SK-N-SH (cell line): Measurements from ENCODE around the gene YES1. TPM values are rescaled to one million over a fixed set of nuclear protein-coding genes. Genes with fewer than 3 reads are reported as not detected.

Experiments
- CTCF ChIA-PET: fragments of 300-600, 350-600 bp; formaldehyde crosslinking; extraction: SDS; loops from one replicate; lab custom pipeline; 2021; lab: Yijun Ruan, JAX
- POLR2A ChIA-PET: fragments of 350-600 bp; sonication (Branson Sonifier 250); formaldehyde crosslinking; extraction: SDS; loops from one replicate; lab custom pipeline; 2020; ENCODE audit warnings: antibody characterized with exemption, inconsistent platforms; lab: Yijun Ruan, JAX
- DNase-seq: peaks from one replicate; pipeline ENCODE4 v3.0.0; 2012
- H2AFZ ChIP-seq: fragments of 200-600 bp; sonication (generic); 2 replicates; pipeline ENCODE4 v1.8.1; 2016; ENCODE audit warnings: antibody characterized with exemption, mild to moderate bottlenecking, low read depth
- H3F3A ChIP-seq: fragments of 200-600 bp; sonication (generic); replicated peaks from 2 replicates; pipeline ENCODE3; 2016; ENCODE audit warnings: antibody characterized with exemption, mild to moderate bottlenecking; ENCODE audit not compliant: insufficient read depth
- H3K27ac ChIP-seq, 2 experiments: fragments of 200-500 bp in 1 of 2; fragments of 200-600 bp in 1 of 2; sonication (Bioruptor generic) in 1 of 2; sonication (generic), shearing (Covaris generic) in 1 of 2; 2 replicates each; pipeline versions ENCODE4 v1.5.1 to v1.6.1; 2014 to 2016; ENCODE audit warnings: low read depth in 2 of 2, inconsistent platforms in 1 of 2, low read length in 1 of 2, mild to moderate bottlenecking in 1 of 2, mixed read lengths in 1 of 2
- H3K27me3 ChIP-seq: fragments of 200-600 bp; sonication (generic), shearing (Covaris generic); 2 replicates; pipeline ENCODE4 v1.6.1; 2016; ENCODE audit warnings: mixed run types; ENCODE audit not compliant: insufficient read depth
- H3K36me3 ChIP-seq, 2 experiments: fragments of 200-500 bp in 1 of 2; fragments of 200-600 bp in 1 of 2; sonication (Bioruptor generic) in 1 of 2; sonication (generic) in 1 of 2; replicated peaks in 1 of 2; 2 replicates each; pipeline versions ENCODE3 to v1.5.1; 2014 to 2016; ENCODE audit warnings: low read length in 1 of 2, mild to moderate bottlenecking in 1 of 2; ENCODE audit not compliant: insufficient read depth in 2 of 2, control insufficient read depth in 1 of 2
- H3K4me1 ChIP-seq, 2 experiments: fragments of 200-500 bp in 1 of 2; fragments of 200-600 bp in 1 of 2; sonication (Bioruptor generic) in 1 of 2; sonication (generic), shearing (Covaris generic) in 1 of 2; 2 replicates each; pipeline versions ENCODE4 v1.5.1 to v1.6.1; 2014 to 2016; ENCODE audit warnings: low read depth in 1 of 2, low read length in 1 of 2, mixed run types in 1 of 2; ENCODE audit not compliant: insufficient read depth in 2 of 2, control insufficient read depth in 1 of 2
- H3K4me2 ChIP-seq: fragments of 200-600 bp; sonication (generic), shearing (Covaris generic); 2 replicates; pipeline ENCODE4 v1.6.1; 2017; ENCODE audit warnings: mixed run types
- H3K4me3 ChIP-seq, 2 experiments: fragments of 200-500 bp in 1 of 2; fragments of 200-600 bp in 1 of 2; sonication (Bioruptor generic) in 1 of 2; sonication (generic), shearing (Covaris generic) in 1 of 2; 2 replicates each; pipeline versions ENCODE4 v1.5.1 to v1.8.1; 2014 to 2016; ENCODE audit warnings: low read depth in 2 of 2, inconsistent platforms in 1 of 2, low read length in 1 of 2, mild to moderate bottlenecking in 1 of 2, mixed read lengths in 1 of 2, moderate library complexity in 1 of 2
- H3K79me2 ChIP-seq: fragments of 200-600 bp; sonication (generic); 2 replicates; pipeline ENCODE4 v1.8.1; 2017; ENCODE audit warnings: mild to moderate bottlenecking; ENCODE audit not compliant: insufficient read depth
- H3K9ac ChIP-seq: fragments of 200-600 bp; sonication (generic); 2 replicates; pipeline ENCODE4 v1.6.1; 2017; ENCODE audit warnings: mixed run types
- H3K9me2 ChIP-seq: fragments of 200-600 bp; sonication (generic); 2 replicates; pipeline ENCODE4 v1.6.1; 2017; ENCODE audit warnings: mixed run types
- H3K9me3 ChIP-seq: fragments of 200-600 bp; sonication (generic); 2 replicates; pipeline ENCODE4 v1.6.1; 2017; ENCODE audit warnings: mixed run types, mild to moderate bottlenecking, moderate library complexity
- H4K20me1 ChIP-seq: fragments of 200-600 bp; sonication (generic); 2 replicates; pipeline ENCODE4 v1.6.1; 2017; ENCODE audit warnings: mild to moderate bottlenecking, mixed run types; ENCODE audit not compliant: insufficient read depth
- CHD2 ChIP-seq: fragments of 150-350 bp; IDR thresholded peaks from 2 replicates; pipeline ENCODE4 v1.6.1; 2018; ENCODE audit warnings: low read length; ENCODE audit not compliant: partially characterized antibody
- ELF1 ChIP-seq: IDR thresholded peaks from 2 replicates; pipeline ENCODE4 v1.4.0; 2012
- EP300 ChIP-seq, 2 experiments: IDR thresholded peaks; 2 replicates each; pipeline versions ENCODE4 v1.4.0 to v1.6.1; 2012; ENCODE audit warnings: borderline replicate concordance in 1 of 2, low read depth in 1 of 2, low read length in 1 of 2
- EZH2phosphoT487 ChIP-seq: fragments of 200-600 bp; sonication (generic); IDR thresholded peaks from 2 replicates; pipeline ENCODE4 v1.6.1; 2017; ENCODE audit warnings: low read depth, mixed run types, mild to moderate bottlenecking, antibody characterized with exemption, moderate library complexity, borderline replicate concordance
- FOSL2 ChIP-seq: IDR thresholded peaks from 2 replicates; pipeline ENCODE4 v1.4.0; 2012; ENCODE audit warnings: low read depth, mild to moderate bottlenecking, moderate library complexity, borderline replicate concordance
- FOXJ3 ChIP-seq: sonication (generic); formaldehyde crosslinking; IDR thresholded peaks from 2 replicates; pipeline ENCODE4 v1.5.1; 2020; ENCODE audit warnings: mild to moderate bottlenecking, missing genetic modification reagents
- FOXM1 ChIP-seq: IDR thresholded peaks from 2 replicates; pipeline ENCODE4 v1.4.0; 2012; ENCODE audit warnings: low read depth, mild to moderate bottlenecking
- GABPA ChIP-seq: IDR thresholded peaks from 2 replicates; pipeline ENCODE4 v1.4.0; 2012; ENCODE audit warnings: low read depth, mild to moderate bottlenecking
- MXI1 ChIP-seq: IDR thresholded peaks from 2 replicates; pipeline ENCODE4 v1.6.1; 2012; ENCODE audit warnings: mild to moderate bottlenecking, low read depth, low read length, improper control_type of control experiment
- POLR2AphosphoS5 ChIP-seq: IDR thresholded peaks from 2 replicates; pipeline ENCODE4 v1.6.1; 2012; ENCODE audit warnings: low read depth, low read length
- RXRA ChIP-seq: IDR thresholded peaks from 2 replicates; pipeline ENCODE4 v1.4.0; 2012; ENCODE audit warnings: low read depth, mild to moderate bottlenecking, borderline replicate concordance
- SIN3A ChIP-seq: IDR thresholded peaks from 2 replicates; pipeline ENCODE4 v1.6.1; 2012; ENCODE audit warnings: low read depth, mild to moderate bottlenecking, low read length, moderate library complexity, borderline replicate concordance
- TAF1 ChIP-seq: IDR thresholded peaks from 2 replicates; pipeline ENCODE4 v1.6.1; 2012; ENCODE audit warnings: low read depth, mild to moderate bottlenecking, low read length, moderate library complexity, borderline replicate concordance
- TEAD4 ChIP-seq: IDR thresholded peaks from 2 replicates; pipeline ENCODE4 v1.4.0; 2012; ENCODE audit warnings: mild to moderate bottlenecking, borderline replicate concordance; ENCODE audit not compliant: insufficient read depth
- WGBS: methylation state at CpG from one replicate; pipeline ENCODE4 v1.1.6; 2017; ENCODE audit warnings: low lambda C conversion rate; 5-methylcytosine and 5-hydroxymethylcytosine counted together
- polyA plus RNA-seq, 3 experiments: library from polyadenylated mRNA; depleted of rRNA; stranded (reverse); fragments of >200 nt; gene quantifications; 2 replicates each; pipeline ENCODE4 v1.2.3, GENCODE V29; 2012
- TF ChIP-seq, protein P1 (sequence below): fragments of 150-350 bp; IDR thresholded peaks from 2 replicates; pipeline ENCODE4 v1.6.1; 2016; ENCODE audit warnings: mild to moderate bottlenecking, low read depth, low read length
- TF ChIP-seq, protein P2 (sequence below): IDR thresholded peaks from 2 replicates; pipeline ENCODE4 v1.4.0; 2012; ENCODE audit warnings: low read depth, borderline replicate concordance
- TF ChIP-seq, protein P3 (sequence below): fragments of 150-350 bp; IDR thresholded peaks from 2 replicates; pipeline ENCODE4 v1.6.1; 2017; ENCODE audit warnings: antibody characterized with exemption, low read length, low read depth, borderline replicate concordance
- TF ChIP-seq, protein P4 (sequence below): IDR thresholded peaks from 2 replicates; pipeline ENCODE4 v1.6.1; 2012; ENCODE audit warnings: mild to moderate bottlenecking, low read depth, low read length, moderate library complexity
- TF ChIP-seq, protein P5 (sequence below): fragments of 200-600 bp; sonication (generic); IDR thresholded peaks from 2 replicates; pipeline ENCODE4 v1.6.1; 2017; ENCODE audit warnings: antibody characterized with exemption, mild to moderate bottlenecking, moderate library complexity

YES1 gene
- polyA plus RNA-seq, 1 of the 3 experiments (the other 2 are of a cell fraction) = 7.9 TPM

DNA sequence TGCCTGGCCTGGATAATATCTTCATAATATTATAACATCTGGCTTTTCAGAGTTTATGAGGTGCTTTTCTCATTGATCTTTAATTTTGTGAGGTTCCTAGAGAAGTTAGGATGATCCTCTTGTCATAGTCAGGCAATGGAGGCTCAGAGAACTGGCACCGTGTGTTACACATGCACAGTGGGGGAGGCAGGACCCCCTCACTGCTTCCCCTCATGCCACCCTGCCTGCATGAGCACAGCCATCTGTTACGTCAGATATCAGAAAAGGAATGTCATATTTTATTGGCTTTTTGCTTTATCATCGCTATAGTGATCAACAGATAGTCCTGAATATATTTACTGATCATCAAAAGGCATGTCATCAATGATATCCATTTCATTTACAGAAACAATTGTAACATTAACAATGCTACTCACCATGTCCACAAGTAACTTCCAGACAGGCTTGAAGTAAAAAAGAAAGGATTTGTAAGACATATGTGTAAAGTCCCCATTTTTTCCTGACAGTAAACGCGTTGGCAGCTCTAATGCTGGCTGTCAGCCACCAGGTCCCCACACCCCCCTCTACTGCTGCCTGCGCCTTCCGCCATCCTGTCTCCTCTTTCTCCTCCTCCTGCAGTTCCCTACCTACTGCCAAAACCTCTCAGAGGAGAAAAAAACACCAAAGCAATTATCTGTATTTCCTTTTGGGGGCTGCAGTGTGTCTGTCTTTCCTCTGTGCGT lies 118.4 kb downstream of the YES1 start:
- H3K36me3 ChIP-seq = peaks cover 6 to 8% of the 10 kb centered on the region in 2 experiments
- no peaks in the 10 kb centered on the region for H3K9me3 ChIP-seq
- H3K9me2 ChIP-seq = no peaks in the 10 kb centered on the region
- TF ChIP-seq, protein P1, sequence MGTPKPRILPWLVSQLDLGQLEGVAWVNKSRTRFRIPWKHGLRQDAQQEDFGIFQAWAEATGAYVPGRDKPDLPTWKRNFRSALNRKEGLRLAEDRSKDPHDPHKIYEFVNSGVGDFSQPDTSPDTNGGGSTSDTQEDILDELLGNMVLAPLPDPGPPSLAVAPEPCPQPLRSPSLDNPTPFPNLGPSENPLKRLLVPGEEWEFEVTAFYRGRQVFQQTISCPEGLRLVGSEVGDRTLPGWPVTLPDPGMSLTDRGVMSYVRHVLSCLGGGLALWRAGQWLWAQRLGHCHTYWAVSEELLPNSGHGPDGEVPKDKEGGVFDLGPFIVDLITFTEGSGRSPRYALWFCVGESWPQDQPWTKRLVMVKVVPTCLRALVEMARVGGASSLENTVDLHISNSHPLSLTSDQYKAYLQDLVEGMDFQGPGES = no peak
- no peak for TF ChIP-seq FOSL2
- no peak for TF ChIP-seq RXRA
- no peak for TF ChIP-seq POLR2AphosphoS5
- TF ChIP-seq, protein P2, sequence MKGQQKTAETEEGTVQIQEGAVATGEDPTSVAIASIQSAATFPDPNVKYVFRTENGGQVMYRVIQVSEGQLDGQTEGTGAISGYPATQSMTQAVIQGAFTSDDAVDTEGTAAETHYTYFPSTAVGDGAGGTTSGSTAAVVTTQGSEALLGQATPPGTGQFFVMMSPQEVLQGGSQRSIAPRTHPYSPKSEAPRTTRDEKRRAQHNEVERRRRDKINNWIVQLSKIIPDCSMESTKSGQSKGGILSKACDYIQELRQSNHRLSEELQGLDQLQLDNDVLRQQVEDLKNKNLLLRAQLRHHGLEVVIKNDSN = no peak
- no peak for TF ChIP-seq TEAD4
- no peak for TF ChIP-seq FOXM1
- TF ChIP-seq, protein P3, sequence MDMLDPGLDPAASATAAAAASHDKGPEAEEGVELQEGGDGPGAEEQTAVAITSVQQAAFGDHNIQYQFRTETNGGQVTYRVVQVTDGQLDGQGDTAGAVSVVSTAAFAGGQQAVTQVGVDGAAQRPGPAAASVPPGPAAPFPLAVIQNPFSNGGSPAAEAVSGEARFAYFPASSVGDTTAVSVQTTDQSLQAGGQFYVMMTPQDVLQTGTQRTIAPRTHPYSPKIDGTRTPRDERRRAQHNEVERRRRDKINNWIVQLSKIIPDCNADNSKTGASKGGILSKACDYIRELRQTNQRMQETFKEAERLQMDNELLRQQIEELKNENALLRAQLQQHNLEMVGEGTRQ = no peak
- TF ChIP-seq GABPA = no peak
- TF ChIP-seq, protein P4, sequence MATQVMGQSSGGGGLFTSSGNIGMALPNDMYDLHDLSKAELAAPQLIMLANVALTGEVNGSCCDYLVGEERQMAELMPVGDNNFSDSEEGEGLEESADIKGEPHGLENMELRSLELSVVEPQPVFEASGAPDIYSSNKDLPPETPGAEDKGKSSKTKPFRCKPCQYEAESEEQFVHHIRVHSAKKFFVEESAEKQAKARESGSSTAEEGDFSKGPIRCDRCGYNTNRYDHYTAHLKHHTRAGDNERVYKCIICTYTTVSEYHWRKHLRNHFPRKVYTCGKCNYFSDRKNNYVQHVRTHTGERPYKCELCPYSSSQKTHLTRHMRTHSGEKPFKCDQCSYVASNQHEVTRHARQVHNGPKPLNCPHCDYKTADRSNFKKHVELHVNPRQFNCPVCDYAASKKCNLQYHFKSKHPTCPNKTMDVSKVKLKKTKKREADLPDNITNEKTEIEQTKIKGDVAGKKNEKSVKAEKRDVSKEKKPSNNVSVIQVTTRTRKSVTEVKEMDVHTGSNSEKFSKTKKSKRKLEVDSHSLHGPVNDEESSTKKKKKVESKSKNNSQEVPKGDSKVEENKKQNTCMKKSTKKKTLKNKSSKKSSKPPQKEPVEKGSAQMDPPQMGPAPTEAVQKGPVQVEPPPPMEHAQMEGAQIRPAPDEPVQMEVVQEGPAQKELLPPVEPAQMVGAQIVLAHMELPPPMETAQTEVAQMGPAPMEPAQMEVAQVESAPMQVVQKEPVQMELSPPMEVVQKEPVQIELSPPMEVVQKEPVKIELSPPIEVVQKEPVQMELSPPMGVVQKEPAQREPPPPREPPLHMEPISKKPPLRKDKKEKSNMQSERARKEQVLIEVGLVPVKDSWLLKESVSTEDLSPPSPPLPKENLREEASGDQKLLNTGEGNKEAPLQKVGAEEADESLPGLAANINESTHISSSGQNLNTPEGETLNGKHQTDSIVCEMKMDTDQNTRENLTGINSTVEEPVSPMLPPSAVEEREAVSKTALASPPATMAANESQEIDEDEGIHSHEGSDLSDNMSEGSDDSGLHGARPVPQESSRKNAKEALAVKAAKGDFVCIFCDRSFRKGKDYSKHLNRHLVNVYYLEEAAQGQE = no peak
- no peak for TF ChIP-seq MXI1
- TF ChIP-seq CHD2 = no peak
- no peak for TF ChIP-seq SIN3A
- TF ChIP-seq EP300 (IDR thresholded peaks at IDR 0.05; ENCODE audit: borderline replicate concordance in 1 of 2, low read depth in 1 of 2, low read length in 1 of 2) = no peak
- no peak for TF ChIP-seq TAF1
- TF ChIP-seq, protein P5, sequence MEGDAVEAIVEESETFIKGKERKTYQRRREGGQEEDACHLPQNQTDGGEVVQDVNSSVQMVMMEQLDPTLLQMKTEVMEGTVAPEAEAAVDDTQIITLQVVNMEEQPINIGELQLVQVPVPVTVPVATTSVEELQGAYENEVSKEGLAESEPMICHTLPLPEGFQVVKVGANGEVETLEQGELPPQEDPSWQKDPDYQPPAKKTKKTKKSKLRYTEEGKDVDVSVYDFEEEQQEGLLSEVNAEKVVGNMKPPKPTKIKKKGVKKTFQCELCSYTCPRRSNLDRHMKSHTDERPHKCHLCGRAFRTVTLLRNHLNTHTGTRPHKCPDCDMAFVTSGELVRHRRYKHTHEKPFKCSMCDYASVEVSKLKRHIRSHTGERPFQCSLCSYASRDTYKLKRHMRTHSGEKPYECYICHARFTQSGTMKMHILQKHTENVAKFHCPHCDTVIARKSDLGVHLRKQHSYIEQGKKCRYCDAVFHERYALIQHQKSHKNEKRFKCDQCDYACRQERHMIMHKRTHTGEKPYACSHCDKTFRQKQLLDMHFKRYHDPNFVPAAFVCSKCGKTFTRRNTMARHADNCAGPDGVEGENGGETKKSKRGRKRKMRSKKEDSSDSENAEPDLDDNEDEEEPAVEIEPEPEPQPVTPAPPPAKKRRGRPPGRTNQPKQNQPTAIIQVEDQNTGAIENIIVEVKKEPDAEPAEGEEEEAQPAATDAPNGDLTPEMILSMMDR = no peak
- no peak for TF ChIP-seq ELF1
- TF ChIP-seq EZH2phosphoT487 = no peak
- TF ChIP-seq FOXJ3 (CRISPR knock-in tag) = no peak
- H3K4me2 ChIP-seq = no peak overlapping the region
- no peaks in the 10 kb centered on the region for H4K20me1 ChIP-seq
- no peak overlapping the region for H3K9ac ChIP-seq
- no peak overlapping the region for H3K27ac ChIP-seq
- H3K4me3 ChIP-seq = no peak overlapping the region
- H2AFZ ChIP-seq = no peak overlapping the region
- H3K79me2 ChIP-seq = no peaks in the 10 kb centered on the region
- WGBS = 79% methylated on average over 8 of the region's 8 CpGs
- H3K4me1 ChIP-seq = no peaks in the 10 kb centered on the region; a peak in 1 of 4 replicates
- H3F3A ChIP-seq = no peaks in the 10 kb centered on the region
- H3K27me3 ChIP-seq = no peaks in the 10 kb centered on the region
- ChIA-PET POLR2A (no interaction called here), CTCF (interaction anchor here (1.0 to 1.5 kb wide), 2 partner anchors 10 to 16 kb away, joined by 4 read pairs; no protein-coding TSS in a partner anchor)
- DNase-seq = no peak
